Esophagus muscularis mucosa (tissue), 3 donors: Measurements from ENCODE around the gene GALC.

Experiments
- CTCF ChIP-seq, 3 experiments: fragments of 200-600 bp in 2 of 3; fragments of 450-650 bp in 1 of 3; sonication (generic) in 2 of 3; IDR thresholded peaks; one replicate each; pipeline ENCODE4 v1.5.1; 2017 to 2019; ENCODE audit warnings: antibody characterized with exemption in 3 of 3, mild to moderate bottlenecking in 2 of 3, moderate library complexity in 1 of 3
- POLR2A ChIP-seq: fragments of 450-650 bp; IDR thresholded peaks from one replicate; pipeline ENCODE4 v1.6.1; 2017; ENCODE audit warnings: antibody characterized with exemption, moderate library complexity, mild to moderate bottlenecking, low read depth

- TF ChIP-seq POLR2A: no peak
- no peak for TF ChIP-seq CTCF (IDR thresholded peaks at IDR 0.05)
Measured at GRCh38 chr14:87990682-87991081, 2.3 kb downstream of the GALC start.
